NCI-H1048 (cell line): Measurements from ENCODE around the gene GPSM1.

Experiments used
- DNase-seq: peaks from one replicate; lab custom pipeline; 2025; lab: John Stamatoyannopoulos, UW

GPSM1 gene

DNA sequence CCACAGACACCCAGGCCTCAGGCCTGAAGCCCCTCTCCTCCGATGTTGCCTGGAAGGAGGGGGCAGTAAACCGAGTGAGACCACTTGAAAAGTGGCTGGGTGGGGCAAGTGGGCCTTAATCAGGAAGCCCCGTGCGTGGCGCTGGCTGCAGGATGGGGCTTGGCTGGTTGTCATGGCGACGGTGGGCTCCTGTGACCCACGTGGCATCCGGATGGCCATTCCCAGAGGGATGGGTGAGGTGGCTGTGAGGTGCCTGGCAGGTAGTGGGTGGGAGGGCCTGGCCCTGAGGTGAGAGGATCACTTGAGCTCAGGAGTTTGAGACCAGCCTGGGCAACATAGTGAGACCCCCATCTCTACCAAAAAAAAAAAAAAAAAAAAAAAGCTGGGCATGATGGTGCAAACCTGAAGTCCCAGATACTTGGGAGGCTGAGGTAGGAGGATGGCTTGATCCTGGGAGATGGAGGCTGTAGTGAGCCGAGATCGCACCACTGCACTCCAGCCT, 5.2 kb downstream of the GPSM1 start:
- DNase-seq, result no peak

DNA sequence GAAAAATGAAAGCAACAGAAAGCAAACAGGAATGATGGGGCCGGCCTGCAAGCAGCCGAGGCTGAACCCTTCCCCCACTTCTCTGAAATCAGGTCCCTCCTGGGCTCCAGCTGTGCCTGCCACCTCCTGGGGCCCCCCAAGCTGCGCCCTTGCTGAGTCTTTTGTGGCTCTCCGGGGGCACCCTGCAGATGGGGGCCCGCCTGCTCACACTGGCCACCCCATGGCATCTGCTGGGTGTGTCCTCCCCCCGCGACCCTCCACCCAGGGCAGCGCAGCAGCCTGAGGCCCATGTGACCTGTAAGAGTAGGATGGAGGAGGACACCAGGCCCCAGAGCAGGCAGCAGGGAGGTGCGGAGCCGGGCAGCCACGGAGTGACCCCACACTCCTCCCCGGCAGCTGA, 5.7 kb downstream of the GPSM1 start:
- DNase-seq, result no peak

DNA sequence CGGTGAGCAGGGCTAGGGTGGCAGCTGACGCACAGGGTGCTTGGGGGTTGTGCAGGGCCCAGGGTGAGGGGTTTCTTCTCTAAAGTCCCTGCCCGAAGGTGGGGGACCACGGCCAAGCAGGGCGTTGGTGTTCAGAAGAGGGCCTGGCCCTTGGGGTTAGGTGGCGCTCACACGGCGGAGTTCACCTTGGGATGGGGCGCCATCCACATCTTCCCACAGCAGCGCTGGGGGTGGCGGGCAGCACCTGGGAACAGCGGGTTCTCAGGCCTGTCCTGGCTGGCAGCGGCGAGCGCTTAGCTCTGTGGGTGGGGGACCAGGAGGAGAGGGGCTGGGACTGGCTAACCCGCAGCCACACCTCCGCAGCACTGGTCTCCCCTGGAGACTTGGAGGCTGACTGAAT, 6.1 kb downstream of the GPSM1 start:
- no peak for DNase-seq

DNA sequence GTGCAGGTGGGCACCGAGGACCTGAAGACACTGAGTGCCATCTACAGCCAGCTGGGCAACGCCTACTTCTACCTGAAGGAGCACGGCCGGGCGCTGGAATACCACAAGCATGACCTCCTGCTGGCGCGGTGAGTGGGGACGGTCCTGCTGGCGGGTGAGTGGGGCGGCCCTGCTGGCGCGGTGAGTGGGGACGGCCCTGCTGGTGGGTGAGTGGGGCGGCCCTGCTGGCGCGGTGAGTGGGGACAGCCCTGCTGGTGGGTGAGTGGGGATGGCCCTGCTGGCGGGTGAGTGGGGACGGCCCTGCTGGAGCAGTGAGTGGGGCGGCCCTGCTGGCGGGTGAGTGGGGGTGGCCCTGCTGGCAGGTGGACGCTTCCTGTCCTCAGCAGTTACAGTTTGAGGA, 7.2 kb downstream of the GPSM1 start:
- no peak for DNase-seq

DNA sequence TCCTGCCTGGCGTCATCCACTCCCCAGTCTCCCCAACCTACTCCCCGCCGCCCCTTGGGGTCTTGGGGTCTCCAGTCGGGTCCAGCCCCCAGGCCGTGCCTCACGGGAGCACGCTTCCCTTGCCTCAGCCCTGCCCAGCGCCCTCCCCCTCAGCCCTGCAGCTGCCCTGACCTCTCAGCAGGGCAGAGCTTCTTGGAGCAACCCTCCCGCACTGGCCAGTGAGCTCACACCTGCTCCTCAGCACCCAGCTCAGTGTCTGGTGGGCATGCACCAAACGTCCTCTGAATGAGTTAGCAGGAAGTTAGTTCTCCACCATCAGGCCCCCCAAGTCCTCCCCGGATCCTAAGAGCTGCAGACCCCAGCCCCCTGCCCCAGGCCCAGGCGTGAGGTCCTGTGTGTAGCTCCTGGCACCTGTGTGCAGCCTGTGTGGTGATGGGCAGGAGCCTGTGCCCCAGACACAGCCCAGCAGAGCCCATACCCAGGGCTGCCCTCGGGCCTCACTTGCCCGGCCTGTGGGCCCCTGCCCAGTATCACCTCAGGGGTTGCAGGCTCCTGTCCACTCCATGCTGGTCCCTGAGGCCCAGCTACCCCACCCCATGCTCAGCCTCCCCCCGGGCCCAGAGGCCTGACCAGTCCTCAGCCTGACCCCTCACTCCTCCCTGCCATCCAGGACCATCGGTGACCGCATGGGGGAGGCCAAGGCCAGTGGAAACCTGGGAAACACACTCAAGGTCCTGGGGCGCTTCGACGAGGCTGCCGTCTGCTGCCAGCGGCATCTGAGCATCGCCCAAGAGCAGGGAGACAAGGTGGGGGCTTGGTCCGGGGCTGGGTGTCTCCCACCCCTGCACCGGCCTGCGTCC, 8.2 kb downstream of the GPSM1 start:
- no peak for DNase-seq

DNA sequence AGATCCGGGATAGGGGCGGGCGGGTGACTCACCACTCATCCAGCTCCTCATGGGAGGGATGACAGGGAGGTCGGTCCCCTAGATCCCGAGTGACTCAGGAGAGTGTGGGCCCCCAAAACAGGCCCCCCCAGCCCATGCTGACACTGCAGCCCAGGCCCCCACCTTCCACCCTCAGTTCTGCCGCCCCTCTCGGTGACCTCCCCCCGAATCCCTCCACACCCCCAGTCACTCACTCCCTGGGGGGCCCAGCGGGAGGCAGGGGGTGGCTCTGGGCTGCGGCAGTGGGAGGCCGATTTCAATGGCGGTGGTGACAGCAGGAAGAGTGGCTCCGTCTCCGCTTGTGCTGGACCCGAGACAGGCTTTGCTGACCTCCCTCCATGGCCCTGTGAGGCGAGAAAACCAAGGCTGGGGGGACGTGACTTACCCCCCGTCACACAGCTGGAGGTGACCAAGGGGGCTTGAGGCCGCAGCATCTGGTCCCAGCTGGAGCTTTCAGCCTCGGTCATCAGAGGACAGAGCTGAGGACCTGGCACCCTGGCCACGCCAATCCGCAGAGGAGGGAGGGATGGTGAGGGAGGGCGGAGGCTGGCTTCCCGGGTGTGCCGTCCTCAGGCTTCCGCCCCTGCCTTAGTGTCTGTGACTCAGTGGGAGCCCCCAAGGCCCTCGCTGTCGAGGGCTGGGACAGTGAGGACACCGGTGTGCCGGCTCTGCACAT, 9.0 kb downstream of the GPSM1 start:
- no peak for DNase-seq

DNA sequence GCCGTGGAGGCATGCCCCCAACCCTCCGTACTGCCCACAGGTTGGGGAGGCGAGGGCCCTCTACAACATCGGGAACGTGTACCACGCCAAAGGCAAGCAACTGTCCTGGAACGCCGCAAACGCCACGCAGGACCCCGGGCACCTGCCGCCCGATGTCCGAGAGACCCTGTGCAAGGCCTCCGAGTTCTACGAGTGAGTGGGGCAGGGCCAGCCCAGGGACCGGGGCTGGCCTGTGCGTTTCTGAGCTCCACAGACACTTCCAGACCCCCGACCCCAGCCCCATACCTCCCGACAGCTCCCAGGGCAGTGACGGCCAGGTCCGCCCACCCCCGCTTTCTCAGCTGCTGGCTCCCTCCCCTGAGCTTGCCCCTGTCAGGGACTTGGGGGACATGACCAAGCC, 9.5 kb downstream of the GPSM1 start:
- DNase-seq, result no peak

DNA sequence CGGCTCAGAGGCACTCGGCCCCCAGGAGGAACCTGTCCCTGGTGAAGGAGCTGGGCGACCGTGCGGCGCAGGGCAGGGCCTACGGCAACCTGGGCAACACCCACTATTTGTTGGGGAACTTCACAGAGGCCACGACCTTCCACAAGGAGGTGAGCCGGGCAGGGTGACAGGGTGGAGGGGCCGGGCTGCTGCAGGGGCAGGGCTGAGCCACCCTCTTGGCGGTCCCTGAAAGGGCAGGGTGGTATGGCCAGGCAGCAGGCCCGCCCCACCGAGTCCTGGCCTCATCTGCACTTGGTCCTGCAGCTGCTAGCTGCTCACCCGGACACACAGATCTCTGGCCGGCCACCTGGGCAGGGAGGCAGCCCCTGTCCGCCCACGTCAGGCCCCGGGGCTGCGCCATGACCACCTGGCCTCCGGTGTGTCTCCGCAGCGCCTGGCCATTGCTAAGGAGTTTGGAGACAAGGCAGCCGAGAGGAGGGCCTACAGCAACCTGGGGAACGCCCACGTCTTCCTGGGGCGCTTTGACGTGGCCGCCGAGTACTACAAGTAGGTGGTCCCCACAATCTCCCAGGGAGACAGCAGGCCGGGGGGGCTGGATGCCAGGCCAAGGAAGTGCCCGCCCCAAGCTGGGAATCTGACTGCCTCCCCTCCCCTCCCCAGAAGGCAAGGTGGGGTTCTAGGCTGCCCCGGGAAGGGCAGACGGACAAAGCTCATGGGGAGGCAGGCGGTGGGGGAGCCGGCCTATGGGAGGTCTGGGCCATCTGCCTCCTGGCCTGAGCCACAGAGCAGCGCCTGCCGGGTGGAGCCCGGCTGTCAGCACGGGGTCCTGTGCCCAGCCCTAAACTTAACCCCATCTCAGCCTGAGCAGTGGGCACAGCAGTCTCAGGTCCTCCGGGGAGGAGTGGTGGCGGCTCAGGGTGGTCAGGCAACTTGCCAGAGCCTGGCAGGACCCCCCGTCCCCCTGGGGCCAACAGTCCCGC, 10.4 kb downstream of the GPSM1 start:
- DNase-seq, result no peak

DNA sequence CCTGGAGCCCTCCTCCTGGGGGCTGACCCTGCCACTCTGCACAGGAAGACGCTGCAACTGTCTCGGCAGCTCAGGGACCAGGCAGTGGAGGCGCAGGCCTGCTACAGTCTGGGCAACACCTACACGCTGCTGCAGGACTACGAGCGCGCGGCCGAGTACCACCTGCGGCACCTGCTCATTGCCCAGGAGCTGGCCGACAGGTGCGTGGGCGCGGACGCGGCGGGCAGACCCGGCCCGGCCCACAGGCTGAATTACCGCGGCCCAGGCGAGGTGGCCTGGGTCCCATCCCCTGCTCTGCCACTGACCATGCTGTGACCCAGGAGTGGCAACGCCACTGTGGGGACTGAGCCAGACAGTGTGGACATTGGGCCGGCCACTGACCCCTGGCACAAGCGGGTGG, 11.2 kb downstream of the GPSM1 start:
- DNase-seq, result no peak

DNA sequence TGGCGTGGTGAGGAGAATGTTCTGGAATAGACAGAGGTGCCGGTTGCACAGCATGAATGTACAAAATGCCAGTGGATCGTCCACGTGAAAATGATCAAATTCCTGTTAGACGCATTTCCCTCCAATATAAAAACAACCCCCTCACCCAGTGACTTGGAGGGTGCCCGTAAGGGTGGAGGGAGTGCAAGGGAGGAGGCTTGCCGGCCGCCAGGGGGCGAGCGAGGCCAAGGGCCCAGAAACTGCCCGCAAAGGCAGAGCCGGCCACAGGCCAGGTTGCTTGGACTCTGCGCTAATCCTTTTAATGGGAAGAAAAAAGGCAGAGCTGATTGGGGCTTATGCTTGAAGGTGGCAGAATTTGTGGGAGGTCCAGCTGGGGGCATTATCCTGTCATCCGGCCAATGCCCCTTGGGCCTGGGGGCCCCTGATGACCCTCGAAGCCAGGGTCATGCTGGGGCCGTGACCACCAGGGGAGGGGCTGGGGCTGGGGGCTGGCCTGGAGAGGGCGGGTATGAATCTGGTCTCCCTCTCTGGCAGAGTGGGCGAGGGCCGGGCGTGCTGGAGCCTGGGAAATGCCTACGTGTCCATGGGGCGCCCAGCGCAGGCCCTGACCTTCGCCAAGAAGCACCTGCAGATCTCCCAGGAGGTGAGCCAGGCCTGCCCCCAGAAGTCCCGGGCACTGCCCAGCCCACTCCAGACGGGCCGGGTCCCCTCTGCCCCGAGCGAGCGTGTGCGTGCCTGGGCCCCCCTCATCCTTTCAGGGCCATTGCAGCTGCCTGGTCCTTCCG, 12.0 kb downstream of the GPSM1 start:
- DNase-seq, result no peak

DNA sequence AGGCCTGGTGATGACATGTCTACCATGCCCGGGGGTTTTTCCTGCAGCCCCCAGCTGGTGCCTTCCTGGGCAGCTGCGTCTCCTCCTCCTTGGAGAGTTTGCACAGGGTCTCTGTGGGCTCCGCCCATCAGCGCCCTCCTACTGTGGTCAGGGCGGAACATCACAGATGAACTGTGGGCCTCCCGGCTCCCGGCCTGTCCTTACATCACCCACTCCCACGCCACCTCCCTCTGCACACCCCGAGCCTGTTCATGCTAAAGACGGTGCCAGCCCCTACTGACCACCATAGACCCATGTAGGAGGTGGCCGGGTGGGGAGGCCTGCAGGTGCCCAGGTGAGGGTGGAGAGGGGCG, 12.6 kb downstream of the GPSM1 start:
- no peak for DNase-seq

DNA sequence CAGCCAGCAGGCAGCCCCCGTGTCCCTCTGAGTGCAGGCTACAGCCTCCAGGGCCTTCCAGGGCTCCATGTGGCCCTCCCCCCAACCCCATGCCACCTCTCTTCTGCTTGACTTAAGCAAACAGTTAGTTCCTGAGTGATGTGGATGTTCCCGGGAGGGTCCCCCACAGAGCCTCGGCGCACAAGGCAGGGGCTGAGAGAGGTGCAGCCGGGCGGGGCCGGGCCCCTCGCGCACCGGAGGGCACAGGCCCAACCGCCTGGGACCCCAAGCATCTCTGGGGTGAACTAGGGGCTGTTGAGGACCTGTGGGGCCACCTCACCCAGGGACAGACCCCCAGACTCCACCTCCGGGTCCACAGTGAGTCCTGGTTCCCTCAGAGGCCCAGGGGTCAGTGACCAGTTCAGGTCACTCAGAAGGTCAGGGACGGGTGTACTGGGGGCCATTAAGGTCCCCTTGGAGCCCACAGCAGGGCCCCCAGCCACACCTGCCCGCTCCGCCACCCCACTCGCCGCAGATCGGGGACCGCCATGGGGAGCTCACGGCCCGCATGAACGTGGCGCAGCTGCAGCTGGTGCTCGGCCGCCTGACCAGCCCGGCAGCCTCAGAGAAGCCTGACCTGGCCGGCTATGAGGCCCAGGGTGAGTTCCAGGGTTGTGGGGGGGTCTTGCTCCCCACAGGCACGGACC, 13.2 kb downstream of the GPSM1 start:
- no peak for DNase-seq

DNA sequence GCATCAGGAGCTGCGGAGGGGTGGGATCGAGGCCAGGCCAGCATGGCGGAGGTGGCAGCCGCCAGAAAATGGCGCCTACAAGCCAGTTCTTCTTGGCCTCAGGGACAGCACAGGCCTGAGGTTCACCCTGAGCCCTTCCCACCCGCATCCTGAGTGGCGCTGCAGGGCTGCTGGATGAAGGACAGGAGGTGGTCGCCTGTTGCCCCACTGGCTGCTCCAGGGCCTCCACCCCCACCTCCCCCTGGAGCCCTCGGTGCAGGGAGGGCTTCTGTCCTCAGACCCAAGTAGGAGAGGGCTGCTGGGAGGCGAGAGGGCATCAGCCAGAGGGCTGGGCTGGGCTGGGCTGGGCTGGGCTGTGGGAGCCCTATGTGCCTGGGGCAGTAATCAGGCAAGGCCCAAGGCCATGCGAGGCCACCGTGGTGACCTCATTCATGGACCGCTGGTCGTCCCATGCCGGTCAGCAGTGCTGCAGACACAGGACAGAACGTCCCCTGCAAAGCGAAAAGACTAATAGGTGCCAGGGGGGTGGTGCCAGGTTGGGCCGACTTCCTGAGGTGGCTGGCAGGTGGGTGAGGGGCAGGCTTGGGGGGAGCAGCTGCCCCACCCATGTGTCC, 13.8 kb downstream of the GPSM1 start:
- DNase-seq, result no peak

DNA sequence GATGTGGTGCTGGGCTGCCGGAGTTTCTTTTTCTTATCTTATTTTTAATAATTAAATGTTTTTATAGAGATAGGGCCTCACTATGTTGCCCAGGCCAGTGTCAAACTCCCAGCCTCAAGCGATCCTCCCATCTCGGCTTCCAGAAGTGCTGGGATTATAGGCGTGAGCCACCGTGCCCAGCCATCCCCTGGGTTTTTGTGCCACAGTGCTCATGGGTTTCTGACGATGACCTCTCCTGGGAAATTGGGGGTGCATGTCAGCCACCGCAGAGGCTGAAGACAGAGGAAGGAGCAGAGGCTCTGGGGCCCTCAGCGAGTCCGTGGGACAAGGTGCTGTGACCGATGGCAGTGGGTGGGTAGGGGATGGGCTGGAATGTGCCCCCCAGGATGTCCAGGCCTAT, 14.4 kb downstream of the GPSM1 start:
- DNase-seq, result no peak

DNA sequence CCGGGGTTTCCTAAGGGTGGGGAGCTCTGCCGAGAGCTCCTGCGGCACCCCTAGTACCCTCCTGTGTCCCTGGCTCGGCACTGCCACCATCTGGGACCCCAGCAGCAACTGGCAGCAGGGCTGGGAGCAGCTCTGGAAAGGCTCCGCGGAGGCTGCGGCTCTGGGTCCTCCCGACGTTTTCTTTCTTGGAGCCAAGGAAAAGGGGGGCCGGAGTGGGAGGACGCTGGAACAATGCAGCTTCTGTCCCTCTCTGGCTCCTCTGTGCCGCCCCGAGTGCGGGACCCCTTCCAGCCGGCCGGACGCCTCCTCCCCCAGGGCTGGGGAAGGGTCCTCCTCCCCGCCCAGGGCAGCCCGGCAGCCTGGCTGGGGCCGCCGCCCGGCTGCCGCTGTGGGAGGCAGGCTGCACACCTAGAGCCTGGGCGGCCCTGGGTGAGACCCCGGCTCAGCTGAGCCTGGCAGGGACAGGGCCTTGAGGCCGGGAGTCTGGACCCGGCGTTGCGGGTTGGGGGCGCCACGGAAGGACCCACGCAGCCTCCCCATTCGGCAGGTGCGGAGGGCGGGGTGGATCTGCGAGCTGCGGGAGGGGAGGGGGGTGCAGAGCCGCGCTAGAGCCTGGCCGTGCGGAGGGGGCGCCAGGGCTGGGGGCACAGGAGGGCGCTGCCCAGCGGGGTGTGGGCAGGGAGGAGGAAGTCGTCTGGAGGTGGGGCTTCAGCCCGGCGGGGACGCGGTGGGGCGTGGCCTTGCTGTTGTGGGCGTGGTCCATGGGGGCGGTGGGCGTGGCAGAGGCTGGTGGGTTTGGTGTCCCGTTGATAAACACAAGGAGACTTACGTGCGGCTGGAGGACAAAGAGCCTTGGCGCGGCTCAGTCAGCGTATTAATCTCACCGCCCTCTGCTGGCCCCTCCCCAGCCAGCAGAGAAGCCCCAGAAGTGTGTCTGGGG, 15.1 kb downstream of the GPSM1 start:
- peak; percentile 52 for DNase-seq

DNA sequence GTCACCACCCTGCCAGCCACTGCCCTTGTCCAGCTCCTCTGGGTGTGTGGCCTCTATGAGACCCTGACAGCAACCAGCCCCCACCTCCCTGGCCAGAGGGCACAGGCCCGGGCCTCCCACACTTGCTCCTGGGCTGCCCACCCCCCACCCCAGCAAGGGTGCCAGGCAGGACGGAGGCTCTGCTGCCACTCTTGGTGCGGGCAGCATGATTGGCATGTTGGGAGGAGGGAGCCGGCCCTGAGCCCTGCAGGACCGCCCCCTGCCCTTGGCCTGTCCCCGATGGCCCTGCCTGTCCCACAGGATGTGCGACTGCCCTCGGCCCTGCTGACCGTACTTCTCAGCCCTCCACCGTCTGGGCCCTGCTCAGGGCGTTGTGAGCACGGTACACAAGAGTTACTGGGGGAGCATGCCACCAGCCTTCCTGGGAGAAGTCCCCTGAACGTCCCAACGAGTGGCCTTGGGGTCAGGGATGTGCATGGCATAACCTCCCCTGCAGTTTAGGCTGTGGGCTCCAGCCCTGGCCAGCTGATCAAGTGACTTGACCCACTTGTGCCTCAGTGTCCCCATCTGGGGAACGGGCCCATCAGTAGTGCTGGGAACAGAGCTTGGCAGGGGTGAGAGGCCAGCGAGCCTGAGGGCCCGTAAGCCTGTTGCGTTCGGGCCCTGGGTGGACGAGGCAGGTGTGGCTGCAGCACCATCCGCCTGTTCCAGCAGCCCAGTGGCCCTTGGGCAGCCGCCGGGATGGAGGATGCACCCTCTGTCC, 16.0 kb downstream of the GPSM1 start:
- no peak for DNase-seq

DNA sequence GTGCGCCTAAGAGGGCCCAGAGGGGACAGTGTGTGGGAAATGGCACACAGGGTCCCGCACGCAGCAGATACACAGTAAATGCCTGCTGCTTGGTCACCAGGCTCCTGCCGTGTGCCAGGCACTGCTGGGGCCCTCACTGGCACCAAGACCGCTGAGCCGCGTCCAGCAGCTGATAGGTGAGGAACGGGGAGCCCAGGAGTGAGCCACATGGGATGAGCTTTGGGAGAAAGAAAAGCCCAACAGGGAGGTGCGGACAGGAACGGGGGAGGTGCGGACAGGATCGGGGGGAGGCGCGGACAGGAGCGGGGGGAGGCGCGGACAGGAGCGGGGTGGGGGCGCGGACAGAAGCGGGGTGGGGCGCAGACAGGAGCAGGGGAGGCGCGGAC, 16.5 kb downstream of the GPSM1 start:
- DNase-seq, result no peak

DNA sequence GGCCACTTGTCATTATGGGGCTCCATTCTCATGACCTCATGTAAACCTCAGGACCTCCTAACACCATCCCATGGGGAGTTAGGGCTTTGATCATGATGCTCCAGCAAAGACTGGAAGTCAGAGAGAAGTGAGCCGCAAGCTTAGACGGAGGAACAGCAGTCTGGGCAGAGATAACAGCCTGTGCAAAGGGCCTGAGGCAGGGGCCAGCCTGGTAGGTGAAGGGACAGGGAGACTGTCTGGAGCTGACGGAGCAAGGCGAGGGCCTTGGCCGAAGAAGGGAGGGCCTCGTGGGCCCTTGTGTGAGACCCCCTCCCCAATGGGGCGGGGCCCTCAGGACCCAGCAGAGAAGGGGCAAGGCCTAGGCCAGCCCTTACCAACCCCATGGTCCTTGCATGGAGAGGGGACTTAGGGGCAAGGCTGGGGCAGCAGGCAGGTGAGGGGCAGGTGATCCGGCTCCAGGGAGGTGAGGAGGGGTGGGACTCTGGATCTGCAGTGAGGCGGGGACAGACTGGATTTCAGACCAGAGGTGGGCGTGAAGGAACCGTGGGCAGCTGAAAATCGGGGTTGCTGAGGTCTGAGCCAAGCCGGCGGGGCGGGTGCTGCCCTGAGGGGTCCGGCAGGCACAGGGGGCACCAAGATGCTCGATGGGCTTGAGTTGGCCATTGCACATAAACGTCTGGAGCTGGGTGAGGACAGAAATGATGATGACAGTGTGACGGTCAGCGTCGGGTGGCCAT, 17.4 kb downstream of the GPSM1 start:
- no peak for DNase-seq
